BLaER1 (cell line): ENCODE results near the gene A2M.

ENCODE experiments used
- H3K27ac ChIP-seq: shearing (Covaris generic); formaldehyde crosslinking; 2 replicates; pipeline ENCODE4 v1.8.1; 2022
- H3K27me3 ChIP-seq: shearing (Covaris generic); formaldehyde crosslinking; 2 replicates; pipeline ENCODE4 v1.8.1; 2022
- H3K36me3 ChIP-seq: shearing (Covaris generic); formaldehyde crosslinking; 2 replicates; pipeline ENCODE4 v1.8.1; 2022
- H3K4me1 ChIP-seq: shearing (Covaris generic); formaldehyde crosslinking; 2 replicates; pipeline ENCODE4 v1.8.1; 2022
- H3K4me2 ChIP-seq: shearing (Covaris generic); formaldehyde crosslinking; 2 replicates; pipeline ENCODE4 v1.8.1; 2022
- H3K4me3 ChIP-seq: shearing (Covaris generic); formaldehyde crosslinking; 2 replicates; pipeline ENCODE4 v1.8.1; 2022
- H3K9ac ChIP-seq: shearing (Covaris generic); formaldehyde crosslinking; 2 replicates; pipeline ENCODE4 v1.8.1; 2022
- H3K9me3 ChIP-seq: shearing (Covaris generic); formaldehyde crosslinking; 2 replicates; pipeline ENCODE4 v1.8.1; 2022
- H4K20me1 ChIP-seq: shearing (Covaris generic); formaldehyde crosslinking; 2 replicates; pipeline ENCODE4 v1.8.1; 2022
- Cebpa-rat ChIP-seq: shearing (Covaris generic); IDR thresholded peaks from 2 replicates; pipeline ENCODE4 v1.8.1; 2022

A2M gene

GRCh38 chr12:9099552-9100190 lies 16.0 kb downstream of the A2M start:
- no peak overlapping the region for H3K9ac ChIP-seq
- no peaks in the 10 kb centered on the region for H3K9me3 ChIP-seq
- no peak overlapping the region for H3K4me3 ChIP-seq
- H3K27me3 ChIP-seq = no peaks in the 10 kb centered on the region
- H3K4me2 ChIP-seq = no peak overlapping the region
- H3K27ac ChIP-seq = no peak overlapping the region
- no peaks in the 10 kb centered on the region for H3K4me1 ChIP-seq
- no peak for TF ChIP-seq Cebpa-rat
- H3K36me3 ChIP-seq = no peaks in the 10 kb centered on the region
- H4K20me1 ChIP-seq = no peaks in the 10 kb centered on the region

GRCh38 chr12:9098463-9099026 lies 17.2 kb downstream of the A2M start:
- no peak overlapping the region for H3K4me2 ChIP-seq
- no peak overlapping the region for H3K4me3 ChIP-seq
- H3K9ac ChIP-seq = no peak overlapping the region
- H3K4me1 ChIP-seq = no peaks in the 10 kb centered on the region
- no peaks in the 10 kb centered on the region for H3K9me3 ChIP-seq
- H3K36me3 ChIP-seq = no peaks in the 10 kb centered on the region
- no peak for TF ChIP-seq Cebpa-rat
- no peaks in the 10 kb centered on the region for H4K20me1 ChIP-seq
- H3K27ac ChIP-seq = no peak overlapping the region
- H3K27me3 ChIP-seq = no peaks in the 10 kb centered on the region

GRCh38 chr12:9098115-9098452 lies 17.6 kb downstream of the A2M start:
- no peak for TF ChIP-seq Cebpa-rat
- H3K4me2 ChIP-seq = no peak overlapping the region
- no peak overlapping the region for H3K9ac ChIP-seq
- H3K27ac ChIP-seq = no peak overlapping the region
- H4K20me1 ChIP-seq = no peaks in the 10 kb centered on the region
- H3K36me3 ChIP-seq = no peaks in the 10 kb centered on the region
- H3K4me3 ChIP-seq = no peak overlapping the region
- no peaks in the 10 kb centered on the region for H3K4me1 ChIP-seq
- no peaks in the 10 kb centered on the region for H3K9me3 ChIP-seq
- H3K27me3 ChIP-seq = no peaks in the 10 kb centered on the region

GRCh38 chr12:9096563-9097176 lies 19.0 kb downstream of the A2M start:
- Histone ChIP-seq H3K4me1 (no peaks in the 10 kb centered on the region), H3K36me3 (no peaks in the 10 kb centered on the region), H3K9me3 (no peaks in the 10 kb centered on the region), H3K27me3 (no peaks in the 10 kb centered on the region), H3K4me3 (no peak overlapping the region), H3K4me2 (no peak overlapping the region), H4K20me1 (no peaks in the 10 kb centered on the region), H3K9ac (no peak overlapping the region), H3K27ac (no peak overlapping the region)
- TF ChIP-seq Cebpa-rat = no peak

GRCh38 chr12:9095322-9095721 lies 20.4 kb downstream of the A2M start:
- Histone ChIP-seq H4K20me1 (no peaks in the 10 kb centered on the region), H3K4me3 (no peak overlapping the region), H3K9ac (no peak overlapping the region), H3K9me3 (no peaks in the 10 kb centered on the region), H3K4me1 (no peaks in the 10 kb centered on the region), H3K27me3 (no peaks in the 10 kb centered on the region), H3K27ac (no peak overlapping the region), H3K36me3 (no peaks in the 10 kb centered on the region), H3K4me2 (no peak overlapping the region)
- no peak for TF ChIP-seq Cebpa-rat

GRCh38 chr12:9094512-9095206 lies 21.1 kb downstream of the A2M start:
- H3K4me2 ChIP-seq = no peak overlapping the region
- H3K9me3 ChIP-seq = no peaks in the 10 kb centered on the region
- H3K27me3 ChIP-seq = no peaks in the 10 kb centered on the region
- H3K4me1 ChIP-seq = no peaks in the 10 kb centered on the region
- no peak overlapping the region for H3K27ac ChIP-seq
- H3K4me3 ChIP-seq = no peak overlapping the region
- no peaks in the 10 kb centered on the region for H4K20me1 ChIP-seq
- no peak overlapping the region for H3K9ac ChIP-seq
- H3K36me3 ChIP-seq = no peaks in the 10 kb centered on the region
- no peak for TF ChIP-seq Cebpa-rat

- H4K20me1 ChIP-seq = no peaks in the 10 kb centered on the region
- no peak overlapping the region for H3K27ac ChIP-seq
- no peaks in the 10 kb centered on the region for H3K9me3 ChIP-seq
- no peaks in the 10 kb centered on the region for H3K36me3 ChIP-seq
- H3K27me3 ChIP-seq = no peaks in the 10 kb centered on the region
- no peaks in the 10 kb centered on the region for H3K4me1 ChIP-seq
- H3K9ac ChIP-seq = no peak overlapping the region
- TF ChIP-seq Cebpa-rat = no peak
- H3K4me3 ChIP-seq = no peak overlapping the region
- no peak overlapping the region for H3K4me2 ChIP-seq
These were observed 23.7 kb downstream of the A2M start for GRCh38 chr12:9091891-9092598.

- no peak overlapping the region for H3K9ac ChIP-seq
- no peaks in the 10 kb centered on the region for H3K4me1 ChIP-seq
- H3K4me3 ChIP-seq = no peak overlapping the region
- no peak overlapping the region for H3K27ac ChIP-seq
- no peaks in the 10 kb centered on the region for H3K9me3 ChIP-seq
- no peak overlapping the region for H3K4me2 ChIP-seq
- no peak for TF ChIP-seq Cebpa-rat
- H3K27me3 ChIP-seq = no peaks in the 10 kb centered on the region
- H3K36me3 ChIP-seq = no peaks in the 10 kb centered on the region
- H4K20me1 ChIP-seq = no peaks in the 10 kb centered on the region
These were observed 25.5 kb downstream of the A2M start for GRCh38 chr12:9090220-9090619.

GRCh38 chr12:9087087-9087835 lies 28.5 kb downstream of the A2M start:
- no peak for TF ChIP-seq Cebpa-rat
- H3K4me2 ChIP-seq = no peak overlapping the region
- no peaks in the 10 kb centered on the region for H3K4me1 ChIP-seq
- H3K27me3 ChIP-seq = no peaks in the 10 kb centered on the region
- peaks cover 9% of the 10 kb centered on the region for H3K9me3 ChIP-seq
- no peak overlapping the region for H3K9ac ChIP-seq
- no peaks in the 10 kb centered on the region for H4K20me1 ChIP-seq
- no peaks in the 10 kb centered on the region for H3K36me3 ChIP-seq
- no peak overlapping the region for H3K4me3 ChIP-seq
- no peak overlapping the region for H3K27ac ChIP-seq
